Middle frontal gyrus (tissue), 1 donor: ENCODE measurements around the gene NUFIP1.
"Not testable (repeated sequence)": the region's sequence is repeated elsewhere in the genome, so short reads cannot be mapped to it uniquely, and the experiment has no call there.

Source experiments
- DNase-seq: peaks from one replicate; pipeline ENCODE4 v3.0.0-alpha.2; 2015; ENCODE audit warnings: low spot score; ENCODE audit errors: extremely low spot score

Gene NUFIP1

DNA sequence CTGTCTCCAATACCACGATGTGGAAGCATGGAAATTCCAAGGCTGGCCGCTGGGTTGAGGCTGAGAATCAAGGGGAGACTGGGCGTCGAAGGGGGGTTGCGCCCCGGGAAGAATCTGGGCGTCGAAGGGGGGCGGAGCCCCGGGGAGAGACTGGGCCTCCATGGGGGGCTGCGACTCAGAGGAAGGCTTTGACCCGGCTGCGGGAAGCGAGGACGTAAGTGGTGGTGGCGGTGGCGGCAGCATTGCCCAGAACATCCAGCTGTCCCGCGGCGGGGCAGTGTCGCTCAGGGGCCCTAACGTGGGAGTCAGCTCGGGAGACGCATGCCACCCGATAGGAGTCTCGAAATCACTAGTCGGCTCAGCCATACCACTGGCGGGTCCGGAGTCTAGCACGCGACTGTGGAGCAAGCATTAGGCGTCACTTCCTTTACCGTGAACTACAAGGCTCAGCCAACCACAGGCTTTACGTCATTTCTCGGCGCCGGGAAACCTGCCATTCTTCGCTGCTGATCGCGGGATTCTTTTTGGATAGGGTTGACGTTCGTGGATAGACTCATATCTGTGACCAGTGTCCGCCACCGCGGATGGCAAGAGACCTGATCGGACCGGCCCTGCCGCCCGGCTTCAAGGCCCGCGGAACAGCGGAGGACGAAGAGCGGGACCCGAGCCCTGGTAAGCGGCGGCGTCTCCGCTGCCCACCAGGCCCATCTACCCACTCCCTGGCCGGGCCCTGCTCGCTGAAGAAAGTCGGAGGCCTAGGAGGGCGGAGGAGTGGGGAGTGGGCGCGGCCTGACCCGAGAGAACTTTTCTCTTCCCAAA, at the start of gene NUFIP1, which contains the start of gene GPALPP1:
TSS of gene NUFIP1 (minus strand) at position 401 of the 819 bp plus-strand sequence. CDS start at position 366, 35 bp downstream.
TSS of gene GPALPP1 (plus strand) at position 468 of the 819 bp plus-strand sequence. CDS start at position 585, 117 bp downstream.
- DNase-seq = peak; percentile 95

DNA sequence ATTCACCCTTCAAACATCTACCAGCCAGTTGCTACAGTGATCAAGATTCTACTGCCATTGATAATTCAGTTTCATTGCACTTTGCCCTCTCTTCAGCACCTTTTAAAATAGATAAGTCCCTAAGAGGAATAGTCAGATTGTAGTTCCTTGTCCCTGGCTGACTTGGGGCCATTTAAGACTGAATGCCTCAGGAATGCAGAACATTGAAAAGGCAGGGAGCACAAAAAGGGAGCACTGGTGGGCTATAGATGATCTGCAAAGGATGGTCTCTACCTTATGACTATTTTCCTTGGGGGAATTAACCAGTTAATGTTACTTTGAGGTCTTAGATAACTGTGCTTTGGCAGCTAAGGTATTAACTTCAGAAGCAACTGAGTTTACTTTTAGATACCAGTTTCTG, 46.9 kb upstream of the NUFIP1 start:
- no peak for DNase-seq

DNA sequence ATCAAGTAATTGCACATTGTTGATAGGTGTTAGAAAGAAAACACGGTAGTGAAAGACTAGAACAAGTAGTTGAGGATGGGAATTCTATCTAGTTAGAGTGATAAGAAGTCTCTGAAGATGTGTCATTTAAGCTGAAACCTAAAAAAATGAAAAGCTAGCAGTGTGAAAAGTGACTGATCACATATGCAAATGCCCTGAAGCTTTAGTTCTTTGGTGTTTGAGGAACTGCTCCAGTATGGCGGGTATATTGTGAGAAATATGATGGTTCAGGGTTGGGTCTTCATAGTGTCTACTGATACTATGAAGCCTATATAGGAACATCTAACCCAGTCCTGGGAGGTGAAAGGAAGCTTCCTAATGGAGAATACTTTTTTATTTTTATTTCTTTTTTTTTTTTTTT, 45.1 kb upstream of the NUFIP1 start:
- no peak for DNase-seq

DNA sequence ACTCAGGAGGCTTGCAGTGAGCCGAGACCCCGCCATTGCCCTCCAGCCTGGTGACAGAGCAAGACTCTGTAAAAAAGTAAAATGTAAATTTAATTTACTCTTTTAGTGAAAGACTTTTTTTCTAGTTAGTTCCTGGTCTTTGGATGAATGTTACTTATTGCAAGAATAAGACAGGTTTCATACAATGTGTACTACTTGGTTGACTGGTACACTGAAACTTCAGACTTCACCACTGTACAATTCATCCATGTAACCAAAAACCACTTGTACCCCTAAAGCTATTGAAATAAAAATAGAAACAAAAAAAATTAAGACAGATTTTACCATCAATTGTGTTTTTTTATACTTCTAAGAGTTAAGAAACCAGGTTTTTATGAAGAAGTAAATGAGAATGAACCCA, 35.6 kb upstream of the NUFIP1 start:
- DNase-seq = no peak

DNA sequence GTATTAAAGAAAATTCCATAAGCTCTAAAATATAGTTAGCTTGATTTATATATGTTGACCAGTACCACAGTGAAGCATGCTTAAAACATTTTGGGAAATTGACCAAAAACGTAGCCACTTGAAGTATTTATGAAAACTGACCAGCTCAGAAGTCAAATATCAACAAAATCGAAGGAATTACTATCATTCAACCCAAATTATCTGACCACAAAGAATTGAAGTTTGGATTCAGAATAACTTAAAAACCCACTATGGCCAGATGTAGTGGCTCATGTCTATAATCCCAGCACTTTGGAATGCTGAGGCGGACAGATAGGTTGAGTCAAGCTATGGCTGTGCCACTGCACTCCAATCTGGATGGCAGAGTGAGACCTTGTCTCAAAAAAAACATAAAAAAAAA, 32.0 kb upstream of the NUFIP1 start:
- DNase-seq = no peak

DNA sequence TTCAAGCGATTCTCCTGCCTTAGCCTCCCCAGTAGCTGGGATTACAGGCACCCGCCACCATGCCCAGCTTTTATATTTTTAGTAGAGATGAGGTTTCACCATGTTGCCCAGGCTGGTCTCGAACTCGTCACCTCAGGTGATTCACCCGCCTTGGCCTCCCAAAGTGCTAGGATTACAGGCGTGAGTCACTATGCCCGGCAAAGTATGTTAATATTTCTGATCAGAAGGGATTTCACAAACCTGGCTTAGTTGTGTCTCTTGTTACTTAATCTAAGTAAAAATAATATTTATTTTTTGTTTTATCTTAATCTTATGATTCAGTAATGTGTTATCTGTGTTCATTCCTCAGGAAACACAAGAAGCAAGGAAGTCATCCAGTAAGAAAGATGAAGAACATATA, 30.7 kb upstream of the NUFIP1 start:
- DNase-seq = not testable (repeated sequence)

DNA sequence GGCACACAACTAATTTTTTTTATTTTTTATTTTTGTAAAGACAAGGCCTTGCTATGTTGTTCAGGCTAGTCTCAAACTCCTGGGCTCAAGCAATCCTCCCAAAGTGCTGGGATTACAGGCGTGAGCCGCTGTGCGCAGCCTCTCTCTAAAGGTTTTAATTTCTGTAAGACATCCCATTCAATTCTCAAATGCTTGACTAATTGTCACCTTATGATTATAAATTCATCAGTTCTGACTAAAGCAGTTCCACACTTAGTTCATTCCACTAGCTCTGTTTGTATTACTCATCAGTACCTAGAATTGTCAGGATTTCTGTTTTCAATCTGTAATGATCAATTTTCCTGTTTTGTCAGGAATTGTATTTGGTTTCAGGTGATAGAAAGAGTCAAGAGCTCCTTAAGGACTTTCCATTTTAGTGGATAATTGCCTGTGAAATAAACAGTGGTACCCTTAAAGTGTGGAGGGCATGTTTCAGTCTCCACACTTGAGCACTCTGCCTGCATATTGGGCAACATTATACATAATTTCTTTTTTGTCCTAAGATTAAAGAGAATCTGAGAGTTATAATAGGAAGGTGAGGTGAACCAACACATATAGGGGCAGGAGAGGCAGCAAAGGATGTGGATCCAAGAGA, 27.6 kb upstream of the NUFIP1 start:
- no peak for DNase-seq

DNA sequence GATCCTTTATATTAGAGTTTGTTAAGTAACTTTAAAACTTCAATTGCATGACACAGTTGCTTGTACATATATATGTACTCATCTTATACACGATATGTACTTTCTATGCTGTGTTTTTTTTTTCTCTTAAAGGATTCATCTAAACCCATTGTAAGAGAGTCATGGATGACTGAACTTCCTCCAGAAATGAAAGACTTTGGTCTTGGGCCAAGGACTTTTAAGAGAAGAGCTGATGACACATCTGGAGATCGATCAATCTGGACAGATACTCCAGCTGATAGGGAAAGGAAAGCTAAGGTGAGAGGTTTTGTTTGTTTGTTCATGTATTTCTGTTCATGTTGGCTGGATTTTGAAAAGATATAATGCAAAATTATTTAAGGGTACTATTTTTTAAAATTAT, 26.0 kb upstream of the NUFIP1 start:
- no peak for DNase-seq

DNA sequence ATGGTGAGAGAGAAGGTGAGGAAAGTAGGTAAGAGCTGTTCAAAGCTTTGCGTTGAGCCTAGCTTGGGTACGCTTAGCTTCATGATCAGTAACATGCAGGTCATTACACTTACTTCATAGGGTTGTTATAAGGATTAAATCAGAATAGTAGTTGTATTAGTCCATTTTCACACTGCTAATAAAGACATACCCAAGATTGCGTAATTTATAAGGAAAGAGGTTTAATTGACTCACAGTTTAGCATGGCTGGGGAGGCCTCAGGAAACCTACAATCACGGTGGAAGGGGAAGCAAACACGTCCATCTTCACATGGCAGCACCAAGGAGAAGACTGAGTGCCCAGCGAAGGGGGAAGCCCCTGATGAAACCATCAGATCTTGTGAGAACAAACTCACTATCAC, 21.9 kb upstream of the NUFIP1 start:
- DNase-seq = no peak

DNA sequence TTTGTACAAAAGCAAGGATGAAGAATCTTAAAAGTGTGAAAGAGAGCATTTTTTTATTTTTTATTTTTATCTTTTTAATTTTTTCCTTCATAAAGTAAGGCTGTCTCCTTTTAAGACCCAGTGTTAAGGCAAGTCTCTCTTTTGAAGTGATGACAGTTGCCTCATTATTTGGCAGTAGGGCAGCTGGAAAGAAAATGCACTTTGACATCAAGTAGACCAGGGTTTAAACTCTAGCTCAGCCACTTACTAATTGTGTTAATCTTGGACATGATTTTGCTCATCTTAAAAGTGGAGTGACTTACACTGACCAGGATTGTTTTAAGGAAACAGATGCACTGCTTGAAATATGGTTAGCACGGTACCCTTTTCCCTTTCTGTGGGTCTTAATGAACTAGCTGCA, 18.6 kb upstream of the NUFIP1 start:
- DNase-seq = no peak

DNA sequence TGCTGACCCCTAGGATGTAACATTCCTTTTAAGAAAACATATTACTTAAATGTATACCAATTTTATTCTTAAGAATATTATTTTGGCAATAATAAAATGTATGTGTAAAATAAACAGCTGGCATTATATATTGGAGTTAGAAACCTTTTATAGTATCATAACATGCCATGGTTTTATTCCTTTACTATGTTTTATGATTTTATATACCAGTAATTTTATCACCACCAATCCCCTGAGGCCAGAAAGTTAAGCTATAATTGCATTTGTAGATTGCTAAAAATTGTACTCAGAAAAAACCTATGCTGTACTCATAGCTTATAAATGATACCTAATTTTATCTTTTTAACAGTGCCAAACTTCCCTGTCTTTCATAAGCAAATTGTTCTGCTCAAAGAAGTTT, 18.0 kb upstream of the NUFIP1 start:
- DNase-seq = no peak

DNA sequence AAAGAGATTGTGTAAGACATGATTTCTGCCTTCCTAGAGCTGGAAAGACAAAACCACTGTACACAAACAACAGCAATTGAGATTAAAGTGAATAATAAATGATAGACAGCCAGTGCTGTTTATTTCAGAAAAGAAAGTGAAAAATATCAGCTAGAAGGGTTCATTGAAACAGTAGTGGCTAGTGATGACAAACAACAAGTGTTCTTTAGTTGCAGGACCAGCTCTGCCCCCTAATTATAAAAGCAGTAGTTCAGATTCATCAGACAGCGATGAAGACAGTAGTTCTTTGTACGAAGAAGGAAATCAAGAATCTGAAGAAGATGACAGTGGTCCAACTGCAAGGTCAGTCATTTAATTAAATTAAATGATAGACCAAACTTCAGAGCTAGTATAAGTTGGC, 14.8 kb upstream of the NUFIP1 start:
- no peak for DNase-seq

DNA sequence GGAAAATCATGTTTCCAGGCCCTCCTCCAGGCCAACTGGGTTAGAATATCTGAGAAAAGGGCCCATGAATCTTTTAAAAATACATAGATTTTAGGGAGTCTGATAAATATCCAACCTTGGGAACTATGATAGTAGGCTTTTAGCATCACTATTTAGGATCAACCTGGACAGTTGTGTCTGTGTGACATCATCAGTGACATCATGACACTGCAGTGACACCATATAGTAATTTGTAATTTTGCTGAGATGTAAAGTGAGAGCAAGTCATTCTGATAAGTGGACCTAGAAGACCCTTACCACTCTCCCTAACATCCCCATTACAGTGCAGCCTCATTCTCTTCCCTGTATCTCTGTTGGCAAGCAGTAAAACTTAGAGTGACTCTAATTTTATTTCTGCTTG, 14.1 kb upstream of the NUFIP1 start:
- DNase-seq = no peak

DNA sequence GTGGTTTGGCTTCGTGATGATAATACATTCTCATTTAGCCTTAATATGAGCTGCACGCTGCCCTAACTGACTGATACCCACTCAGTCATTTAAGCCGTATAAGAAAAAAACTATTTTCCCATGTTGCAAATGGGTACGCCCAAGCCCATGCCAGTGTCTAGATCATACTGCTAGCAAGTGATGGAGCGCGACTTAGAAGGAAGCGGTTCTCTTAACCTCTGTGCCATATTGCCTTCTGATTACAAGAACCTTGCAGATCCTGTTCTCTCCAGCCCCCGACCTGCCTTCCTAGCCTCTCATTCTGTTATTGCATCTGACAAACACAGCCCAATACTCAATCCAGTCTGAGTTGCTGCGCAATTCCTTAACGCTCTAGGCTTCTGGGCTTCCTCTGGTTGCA, 670 bp upstream of the NUFIP1 start:
- no peak for DNase-seq

DNA sequence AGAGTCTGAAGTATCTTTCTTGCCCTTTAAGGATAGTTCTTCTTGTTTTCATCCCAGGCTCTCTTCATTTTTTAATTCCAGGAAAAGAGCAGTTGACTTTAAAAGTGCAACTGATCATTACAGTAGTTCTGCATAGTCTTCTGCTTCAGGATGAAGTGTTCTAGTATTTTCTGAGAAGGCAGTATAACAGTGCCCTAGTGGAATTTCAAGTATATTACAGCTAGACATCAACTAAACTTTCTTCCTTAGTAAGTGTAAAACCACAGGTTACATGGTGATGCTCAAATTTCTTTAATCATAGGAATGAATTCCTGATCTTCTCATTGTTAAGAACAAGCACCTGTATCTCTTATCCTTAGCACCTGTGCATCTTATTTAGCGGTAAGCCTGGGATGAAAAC, 10.9 kb downstream of the NUFIP1 start:
- no peak for DNase-seq

DNA sequence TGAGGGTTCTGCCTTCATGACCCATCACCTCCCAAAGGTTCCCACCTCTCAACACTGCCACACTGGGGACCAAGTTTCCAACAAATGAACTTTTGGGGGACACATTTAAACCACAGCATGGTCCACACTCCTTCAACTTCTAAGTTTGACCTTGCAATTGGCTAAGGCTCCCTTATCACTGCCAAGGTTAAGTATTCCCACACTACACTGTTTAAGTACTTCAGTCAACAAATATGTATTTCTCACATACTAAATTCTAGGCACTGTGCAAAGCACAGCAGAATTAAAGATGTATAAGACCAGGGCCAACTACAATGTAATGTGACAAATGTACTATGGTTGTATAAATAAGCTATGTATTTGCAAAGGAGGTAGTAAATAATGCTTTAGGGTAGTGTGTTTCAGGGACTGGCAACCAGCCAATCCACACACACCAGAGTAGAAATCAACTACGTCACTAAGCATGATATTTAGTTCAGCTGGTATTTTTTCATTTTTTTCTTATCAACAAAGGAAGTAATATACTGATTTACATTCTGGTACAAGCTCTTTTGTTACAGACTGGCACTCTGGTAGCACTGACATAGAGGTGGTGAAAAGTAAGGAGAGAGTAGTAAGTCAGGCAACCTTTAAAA, 12.2 kb downstream of the NUFIP1 start:
- DNase-seq = no peak

DNA sequence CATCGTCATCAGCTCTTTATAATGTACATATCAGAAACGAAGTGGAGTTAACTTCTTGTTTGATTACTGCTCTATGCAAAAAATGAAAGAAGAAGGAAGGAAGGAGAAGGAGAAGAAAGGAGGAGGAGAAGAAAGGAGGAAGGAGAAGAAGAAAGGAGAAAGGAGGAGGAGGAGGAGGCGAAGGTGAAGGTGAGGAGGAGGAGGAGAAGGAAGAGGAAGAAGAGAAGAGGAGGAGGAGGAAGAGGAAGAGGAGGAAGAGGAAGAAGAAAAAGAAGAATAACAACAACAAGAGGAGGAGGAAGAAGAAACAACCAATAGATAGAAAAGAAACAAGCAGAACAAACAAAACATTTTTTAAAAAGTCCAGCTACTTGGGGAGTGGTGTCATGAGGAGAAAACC, 13.1 kb downstream of the NUFIP1 start:
- DNase-seq = no peak

DNA sequence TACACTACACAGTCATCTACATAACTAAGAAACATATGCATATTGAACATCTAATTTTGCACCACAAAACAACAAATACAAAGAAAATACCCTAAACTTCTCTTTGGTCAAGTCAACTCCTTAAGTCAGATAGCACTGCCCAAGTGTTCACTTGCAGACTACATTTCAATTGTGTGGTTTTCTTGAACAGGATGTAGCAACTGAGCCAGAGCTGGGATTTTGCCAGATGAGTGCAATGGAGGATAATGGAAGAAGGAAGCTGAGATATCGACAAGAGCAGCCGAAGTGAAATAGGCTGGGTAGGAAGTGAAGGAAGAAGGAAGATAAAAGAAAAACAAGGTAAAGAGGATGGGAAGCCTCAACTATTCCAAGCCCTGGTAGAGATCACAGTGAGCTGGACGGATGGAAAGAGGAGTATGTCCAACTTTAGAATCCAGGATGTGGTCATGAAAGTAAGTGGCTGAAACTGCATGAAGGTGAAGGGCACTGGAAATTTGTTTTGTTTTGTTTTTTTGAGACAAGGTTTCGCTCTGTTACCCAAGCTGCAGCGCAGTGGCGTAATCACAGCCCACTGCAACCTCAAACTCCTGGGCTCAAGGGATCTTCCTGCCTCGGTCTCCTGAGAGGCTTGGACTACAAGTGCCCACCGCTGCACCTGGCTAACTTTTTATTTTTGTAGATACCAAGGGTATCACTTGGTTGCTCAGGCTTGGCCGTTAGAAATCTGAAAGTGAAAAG, 15.0 kb downstream of the NUFIP1 start:
- no peak for DNase-seq

DNA sequence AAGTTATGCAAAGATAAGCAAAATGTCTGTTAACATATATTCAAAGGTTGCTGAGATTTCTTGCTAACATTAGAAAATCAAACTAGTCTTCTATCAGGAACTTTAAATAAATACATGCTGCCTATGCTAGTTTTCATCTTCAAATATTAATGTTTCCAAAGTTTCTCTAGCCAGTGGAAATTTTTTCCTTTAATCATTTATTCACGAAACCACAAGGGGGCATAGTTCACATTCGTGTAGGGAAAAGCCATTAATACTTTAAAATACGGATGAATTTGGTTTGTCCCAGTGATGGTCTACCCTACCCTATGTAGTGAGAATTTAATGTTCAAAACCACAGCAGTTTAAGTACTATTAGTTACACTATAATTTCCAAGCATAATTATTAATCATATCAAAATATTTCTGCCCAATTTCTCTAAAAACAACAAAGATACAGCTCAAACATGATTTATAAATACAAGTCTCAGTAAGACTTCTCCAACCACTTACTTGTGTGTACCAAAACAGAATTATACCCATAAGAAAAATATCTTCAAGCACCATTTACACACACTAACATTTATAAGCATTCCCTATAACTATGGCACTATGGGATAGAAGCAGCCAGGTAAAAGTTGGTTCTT, 16.2 kb downstream of the NUFIP1 start:
- no peak for DNase-seq

DNA sequence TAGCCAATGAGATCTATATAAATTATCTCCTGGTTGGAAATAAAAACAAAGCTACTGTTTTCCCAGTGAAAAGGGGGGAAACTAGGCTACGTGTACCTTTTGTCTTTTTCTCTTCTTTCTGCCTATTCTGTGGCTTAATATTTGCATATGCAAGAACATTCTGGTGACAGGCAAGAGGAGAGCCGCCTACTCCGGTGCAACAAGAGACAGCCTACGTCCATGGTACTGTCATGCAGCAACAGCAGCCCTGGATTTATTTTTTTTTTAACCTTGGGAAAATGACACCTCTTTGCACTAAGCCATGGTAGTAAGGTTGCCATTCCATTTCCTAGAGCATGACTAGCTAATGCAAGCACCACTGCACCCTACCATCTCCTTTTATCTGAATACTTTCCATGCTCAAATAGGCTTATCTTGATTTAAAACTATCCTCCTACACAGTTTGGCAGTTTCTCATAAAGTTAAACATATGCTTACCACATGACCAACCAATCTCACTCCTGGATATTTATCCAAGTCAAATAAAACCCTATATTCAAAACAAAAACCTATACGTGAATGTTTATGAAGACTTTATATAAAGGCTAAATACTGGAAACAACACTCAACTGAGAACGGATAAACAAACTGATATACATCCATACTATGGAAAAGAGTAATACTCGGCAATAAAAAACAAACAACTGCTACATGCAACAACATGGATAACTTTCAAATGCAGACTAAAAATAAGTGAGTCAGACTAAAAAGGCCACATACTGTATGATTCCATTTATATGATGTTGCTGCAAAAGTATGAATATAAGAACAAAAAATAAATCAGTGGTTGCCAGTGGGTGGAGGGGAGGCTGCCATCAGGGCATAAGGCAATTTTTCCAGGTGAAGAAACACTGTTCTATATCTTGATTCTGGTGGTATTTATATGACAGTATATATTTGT, 17.3 kb downstream of the NUFIP1 start:
- DNase-seq = peak; percentile 7
